GM19467 (cell line): ENCODE data around the gene LIN28A.

Source experiments
- ATAC-seq: cut with Tn5 transposase; IDR thresholded peaks from one replicate; pipeline ENCODE4 v1.9.1; 2021; ENCODE audit warnings: mild to moderate bottlenecking, moderate library complexity; ENCODE audit not compliant: unreplicated experiment

LIN28A gene

DNA sequence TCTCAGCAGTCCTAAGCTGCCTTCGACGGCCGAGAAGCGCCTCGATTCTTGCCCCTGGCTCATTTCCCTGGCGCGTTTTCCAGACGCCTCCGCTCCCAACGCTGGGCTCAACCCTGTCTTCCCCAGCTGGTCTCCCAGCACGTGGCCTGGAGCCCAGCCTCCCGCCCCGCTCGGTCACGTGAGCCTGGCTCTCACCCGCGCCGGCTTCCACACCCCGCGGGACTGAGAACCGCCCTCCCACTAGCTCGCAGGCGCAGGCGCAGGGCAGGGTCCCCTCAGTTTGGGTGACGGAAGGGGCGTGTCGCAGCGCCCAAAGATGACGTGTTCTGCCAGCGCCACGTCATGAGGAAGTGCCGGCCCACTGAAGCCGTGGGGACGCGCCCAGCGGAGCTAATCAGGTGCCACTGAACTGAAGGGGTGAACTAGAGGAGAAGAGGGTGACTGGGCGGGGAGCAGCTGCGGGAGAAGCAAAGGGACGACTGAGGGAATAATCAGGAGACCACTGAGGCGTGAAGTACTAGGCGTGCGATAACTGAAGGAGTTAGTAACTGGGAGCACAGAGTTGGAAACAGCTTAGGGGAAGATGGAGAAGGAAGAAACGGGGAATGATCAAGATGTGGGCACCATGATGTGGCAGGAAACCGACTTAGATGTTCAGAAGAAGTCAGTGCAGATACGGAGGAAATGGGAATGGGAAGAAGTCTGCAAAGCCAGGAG, 21.5 kb downstream of the LIN28A start, which contains the start of gene DHDDS:
DHDDS (plus strand) TSS at position 343 of the 717 bp plus-strand sequence. CDS start 625 bp downstream, outside the sequence.
- ATAC-seq = peak; percentile 95

- no peak for ATAC-seq
Observed at GRCh38 chr1:26432793-26433192, 22.2 kb downstream of the LIN28A start.

DNA sequence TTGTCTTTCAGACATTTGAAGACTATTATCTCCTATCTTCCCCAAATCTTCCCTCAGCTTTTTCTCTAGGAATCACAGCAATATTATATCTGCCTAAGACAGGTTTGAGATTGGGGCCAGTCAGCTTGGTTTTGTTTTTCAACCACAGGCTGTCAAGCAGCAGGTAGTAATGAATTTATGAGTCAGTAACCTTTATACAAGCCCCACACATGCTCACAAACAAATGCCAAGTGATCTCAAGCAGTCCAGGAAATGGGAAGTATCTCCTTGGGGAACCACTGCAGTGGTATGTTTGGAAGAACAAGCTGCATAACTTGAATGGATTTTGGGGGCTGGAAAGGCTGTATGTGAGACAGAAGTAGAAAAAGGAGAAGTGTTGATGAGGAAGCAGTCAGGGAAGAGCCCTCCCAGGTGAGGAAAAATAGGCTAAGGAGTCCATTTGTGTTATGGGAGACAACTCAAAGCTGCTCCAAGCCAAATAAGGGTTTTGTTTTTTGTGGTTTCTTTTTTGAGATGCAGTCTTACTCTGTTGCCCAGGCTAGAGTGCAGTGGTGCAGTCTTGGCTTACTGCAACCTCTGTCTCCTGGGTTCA, 23.6 kb downstream of the LIN28A start:
- no peak for ATAC-seq

- ATAC-seq = no peak
Observed at GRCh38 chr1:26438041-26438440, 27.4 kb downstream of the LIN28A start.

- no peak for ATAC-seq
Observed at GRCh38 chr1:26440259-26440658, 29.6 kb downstream of the LIN28A start.

DNA sequence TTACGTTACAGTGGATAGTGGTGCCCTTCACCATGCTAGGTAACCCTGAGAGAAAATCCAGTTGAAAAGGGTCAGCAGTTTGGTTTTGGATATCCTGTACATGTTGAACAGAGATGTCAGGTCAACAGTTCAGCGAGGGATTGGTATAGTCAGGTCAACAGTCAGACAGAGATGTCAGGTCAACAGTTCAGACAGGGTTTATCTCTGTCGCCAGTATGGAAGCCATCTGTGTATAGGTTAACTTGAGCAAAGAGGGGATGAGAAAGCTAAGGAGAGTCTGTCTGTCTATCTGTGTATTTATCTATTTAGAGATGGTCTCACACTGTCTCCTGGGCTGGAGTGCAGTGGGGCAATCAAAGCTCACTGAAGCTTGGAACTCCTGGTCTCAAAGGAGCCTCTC, 39.3 kb downstream of the LIN28A start:
- ATAC-seq = no peak

- no peak for ATAC-seq
Observed at GRCh38 chr1:26450908-26451307, 40.3 kb downstream of the LIN28A start.

DNA sequence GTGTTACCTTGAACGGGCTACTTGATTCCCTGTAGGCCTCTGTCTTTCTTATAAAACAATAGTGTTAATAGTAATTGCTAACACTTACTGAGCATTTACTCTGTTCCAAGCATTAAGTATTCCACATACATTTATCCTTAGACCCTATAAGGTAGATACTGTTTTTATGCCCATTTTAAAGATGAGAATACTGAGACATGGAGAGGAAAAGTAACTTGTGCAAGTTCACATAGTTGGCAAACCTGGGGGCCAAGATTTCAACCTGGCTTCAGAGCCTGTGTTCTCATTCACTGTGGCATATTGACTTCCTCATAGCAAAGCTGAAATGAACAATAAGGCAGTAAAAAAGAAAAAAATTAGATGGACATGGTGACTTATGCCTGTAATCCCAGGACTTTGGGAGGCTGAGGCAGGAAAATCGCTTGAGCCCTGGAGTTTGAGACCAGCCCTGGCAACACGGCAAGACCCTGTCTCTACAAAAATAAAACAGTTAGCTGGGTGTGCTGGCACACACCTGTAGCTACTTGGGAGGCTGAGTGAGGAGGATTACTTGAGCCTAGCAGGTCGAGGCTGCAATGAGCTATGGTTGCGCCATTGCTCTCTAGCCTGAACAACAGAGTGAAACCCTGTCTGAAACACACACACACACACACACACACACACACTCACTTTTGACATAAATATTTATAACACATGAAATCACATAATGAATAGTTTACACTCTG, 42.0 kb downstream of the LIN28A start:
- no peak for ATAC-seq

DNA sequence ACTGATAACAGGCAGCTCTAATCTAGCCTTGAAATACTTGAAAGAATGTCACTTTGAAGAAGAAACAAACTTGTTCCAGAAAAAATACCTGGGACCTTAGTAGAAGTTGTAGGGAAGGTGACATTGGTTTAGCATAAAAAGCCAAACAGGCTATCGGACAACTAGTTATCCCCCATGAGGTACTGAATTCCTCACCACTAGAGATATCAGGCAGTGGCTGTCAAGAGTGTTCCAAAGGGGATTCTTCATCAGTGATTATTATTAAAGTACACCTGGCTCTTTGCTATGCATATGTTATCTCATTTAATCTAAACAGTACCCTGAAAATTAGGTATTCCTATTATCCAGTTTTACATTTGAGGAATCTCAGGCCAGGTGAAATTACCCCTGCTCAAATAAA, 48.5 kb downstream of the LIN28A start:
- no peak for ATAC-seq

DNA sequence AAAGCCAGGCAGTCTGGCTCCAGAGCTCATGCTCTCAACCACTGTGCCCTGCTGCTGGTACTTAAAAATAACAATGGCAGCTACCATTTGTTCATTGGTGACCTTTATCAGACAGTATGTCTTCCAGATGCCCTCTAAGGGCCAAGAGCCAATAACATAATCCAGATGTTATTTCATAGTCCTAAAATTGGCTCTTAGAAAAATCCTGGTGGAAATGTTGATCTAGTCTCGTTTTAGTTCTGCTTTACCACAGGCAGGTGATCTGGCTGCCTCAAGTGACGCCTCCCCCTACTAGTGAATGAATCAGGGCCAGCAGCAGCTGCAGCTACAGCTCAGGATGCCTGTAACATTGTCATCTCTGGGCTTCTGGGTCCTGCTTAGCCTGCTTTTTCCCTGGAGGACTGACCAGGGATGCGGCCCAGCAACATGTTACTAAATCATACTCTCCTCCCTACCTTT, 49.0 kb downstream of the LIN28A start:
- ATAC-seq = no peak

DNA sequence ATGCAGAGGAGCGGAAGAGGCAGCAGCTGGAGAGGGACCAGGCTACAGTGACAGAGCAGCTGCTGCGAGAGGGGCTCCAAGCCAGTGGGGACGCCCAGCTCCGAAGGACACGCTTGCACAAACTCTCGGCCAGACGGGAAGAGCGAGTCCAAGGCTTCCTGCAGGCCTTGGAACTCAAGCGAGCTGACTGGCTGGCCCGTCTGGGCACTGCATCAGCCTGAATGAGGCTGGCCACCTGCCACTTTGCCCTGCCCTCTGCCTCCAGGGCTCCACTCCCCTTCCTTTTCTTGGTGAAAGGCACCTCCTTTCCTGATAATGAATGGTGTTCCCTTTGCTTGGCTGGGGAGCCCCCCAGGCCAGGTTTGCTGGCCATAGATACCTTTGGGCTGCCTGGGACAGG, 58.3 kb downstream of the LIN28A start:
- no peak for ATAC-seq

DNA sequence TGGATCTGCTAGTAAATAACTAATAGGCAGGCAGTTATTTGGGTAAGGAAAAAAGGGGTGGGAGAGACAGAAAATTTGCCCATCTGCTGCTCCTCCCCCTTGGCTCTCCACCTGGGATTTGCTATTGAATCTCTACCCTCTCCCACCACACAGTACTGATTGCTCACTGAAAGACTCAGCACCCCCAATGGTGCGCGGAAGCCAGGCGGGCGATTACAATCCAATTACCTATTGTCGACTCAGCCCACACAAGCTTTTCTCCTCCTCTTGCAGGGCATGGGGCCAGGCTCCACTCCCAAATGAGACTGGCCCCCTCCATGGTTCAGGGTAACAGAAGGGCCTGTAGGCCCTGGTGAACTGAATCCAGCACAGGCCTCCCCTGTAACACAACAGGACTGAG, 58.9 kb downstream of the LIN28A start:
- no peak for ATAC-seq

DNA sequence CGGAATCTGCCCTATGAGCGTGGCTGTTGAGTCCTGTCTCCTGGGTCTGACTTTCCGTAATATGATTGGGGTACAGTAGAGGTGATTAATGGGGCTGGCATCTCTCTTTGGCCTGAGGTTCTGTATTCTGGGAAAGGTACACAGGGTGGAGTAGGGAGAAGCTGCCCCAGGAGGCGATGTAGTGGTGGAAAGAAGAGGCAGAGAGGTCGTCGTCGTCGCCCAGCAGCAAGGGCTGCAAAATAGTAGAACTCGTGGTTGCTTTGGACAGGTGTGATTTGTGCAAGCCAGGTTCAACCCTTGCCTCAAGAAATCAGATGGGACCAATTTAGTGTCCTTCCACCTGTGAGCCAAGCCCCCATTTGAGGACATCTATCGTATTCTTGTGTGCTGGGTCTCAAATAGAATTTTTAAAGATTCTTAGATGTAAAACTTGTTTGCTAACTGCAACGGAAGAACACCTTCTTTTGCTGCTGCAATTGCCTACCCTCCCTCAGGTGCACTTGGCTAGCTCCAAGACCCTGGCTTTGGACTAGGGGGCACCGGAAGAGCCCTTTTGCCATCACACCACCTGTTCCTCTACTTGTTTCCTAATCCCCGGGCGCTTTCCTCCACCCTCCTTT, 60.4 kb downstream of the LIN28A start:
- ATAC-seq = no peak

DNA sequence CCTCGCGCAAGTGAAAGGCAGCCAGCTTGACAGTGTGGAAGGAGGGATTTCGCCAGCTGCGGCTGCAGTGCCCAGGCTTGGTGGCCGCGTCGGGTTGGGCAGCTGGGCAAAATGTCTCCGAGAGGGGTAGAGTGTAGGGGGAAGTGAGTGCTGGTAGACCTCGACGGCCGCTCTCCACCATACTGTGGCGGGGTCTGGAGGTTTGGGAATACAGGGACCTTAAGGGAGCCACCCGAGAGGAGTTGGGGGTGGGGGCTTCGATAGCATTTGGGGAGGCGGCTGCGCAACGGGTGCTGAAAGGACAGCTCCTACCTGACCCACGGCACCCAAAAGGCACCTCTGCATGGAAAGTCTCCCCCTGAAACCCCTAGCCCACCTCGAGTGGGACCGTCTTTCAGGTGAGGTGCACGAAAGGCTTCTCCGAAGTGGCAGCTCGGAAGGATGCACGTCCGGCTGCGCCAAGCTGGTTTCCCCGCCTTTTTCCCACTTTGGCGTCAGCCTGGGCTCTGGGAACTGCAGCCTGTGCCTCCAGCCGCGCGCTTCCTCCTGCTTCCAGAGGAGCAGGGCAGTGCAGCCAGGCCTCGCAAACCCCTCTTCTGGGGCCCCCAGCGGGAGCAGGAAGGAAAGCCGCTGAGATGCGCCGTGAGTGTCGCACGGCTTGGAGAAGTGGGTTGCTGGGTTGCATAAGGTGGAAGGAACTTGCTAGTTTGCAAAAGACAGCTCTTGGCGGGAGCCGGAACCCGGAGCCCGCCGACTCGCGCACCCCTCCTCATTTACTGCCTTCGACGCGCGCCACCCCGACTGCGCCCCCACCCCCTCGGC, 61.1 kb downstream of the LIN28A start:
- ATAC-seq = peak; percentile 15

DNA sequence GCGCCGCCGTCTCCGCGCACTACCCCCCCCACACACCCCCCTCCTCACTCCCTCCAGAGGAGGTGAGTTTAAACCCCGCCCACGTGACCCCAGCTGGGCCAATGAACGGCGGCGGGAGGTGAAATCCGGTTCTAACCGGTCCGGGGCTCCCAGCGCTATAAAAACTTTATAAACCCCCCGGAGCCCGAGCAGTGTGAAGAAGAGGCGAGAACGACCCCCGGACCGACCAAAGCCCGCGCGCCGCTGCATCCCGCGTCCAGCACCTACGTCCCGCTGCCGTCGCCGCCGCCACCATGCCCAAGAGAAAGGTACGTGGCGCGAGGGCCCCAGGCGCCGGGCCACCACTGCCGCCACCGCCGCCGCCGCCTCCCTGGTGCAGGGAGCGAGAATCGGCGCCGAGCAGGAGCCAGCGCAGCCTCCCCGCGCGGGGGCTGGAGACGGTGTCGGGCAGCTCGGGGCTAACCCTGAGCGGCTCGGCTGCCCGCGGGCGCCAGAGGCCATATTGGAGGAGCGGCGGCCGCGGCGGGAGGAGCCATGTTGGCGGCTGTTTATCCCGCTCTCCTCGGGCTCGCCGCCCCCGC, 61.8 kb downstream of the LIN28A start, which contains the start of gene HMGN2:
HMGN2 (plus strand) TSS at position 121 of the 581 bp plus-strand sequence; CDS start at position 294, 173 bp downstream.
- ATAC-seq = peak; percentile 37

DNA sequence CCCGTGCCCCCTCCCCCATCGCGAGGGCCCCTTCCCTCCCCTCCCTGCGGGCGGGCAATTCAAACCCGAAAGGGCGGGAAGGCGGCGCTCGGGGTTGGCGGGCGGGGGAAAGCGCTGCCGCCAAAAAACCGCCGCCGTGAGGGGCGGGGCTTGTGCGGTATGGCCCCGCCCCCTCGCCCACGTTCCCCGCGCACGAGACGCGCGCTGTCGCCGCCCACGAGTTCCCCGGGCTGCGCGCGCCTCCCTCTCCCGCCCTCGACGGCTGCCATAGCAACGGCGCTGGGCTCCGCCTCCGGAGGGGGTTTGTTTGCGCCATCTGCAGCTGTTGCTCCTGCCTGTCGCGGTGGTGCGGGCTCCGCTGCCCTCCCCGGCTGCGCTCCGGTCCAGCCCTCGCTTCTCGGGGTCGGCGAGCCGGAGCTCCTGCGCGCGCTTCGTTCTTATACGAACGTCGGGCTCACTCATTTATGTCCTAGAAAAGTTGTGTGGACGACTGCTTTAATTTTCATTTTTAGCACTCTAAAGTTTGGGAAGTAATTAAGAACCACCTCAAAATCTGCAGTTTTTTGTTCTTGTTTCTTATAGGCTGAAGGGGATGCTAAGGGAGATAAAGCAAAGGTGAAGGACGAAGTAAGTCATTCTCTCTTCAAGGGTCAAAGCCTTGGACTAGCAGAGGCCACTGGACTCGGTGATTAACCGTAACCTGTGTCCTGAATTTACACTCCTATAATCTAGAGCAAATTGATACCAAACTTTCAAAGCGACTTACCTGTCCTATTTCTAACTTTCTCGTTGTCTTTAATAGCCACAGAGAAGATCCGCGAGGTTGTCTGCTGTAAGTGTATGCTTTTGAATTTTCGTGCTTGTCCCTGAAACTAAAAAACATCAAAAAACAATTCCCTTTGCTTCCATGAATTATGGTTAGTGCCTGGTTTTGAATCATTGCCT, 62.6 kb downstream of the LIN28A start:
- ATAC-seq = peak; percentile 72

- ATAC-seq = no peak
Observed at GRCh38 chr1:26474818-26475217, 64.2 kb downstream of the LIN28A start.

- ATAC-seq = no peak
Observed at GRCh38 chr1:26475989-26476388, 65.4 kb downstream of the LIN28A start.

- ATAC-seq = no peak
Observed at GRCh38 chr1:26476958-26477357, 66.3 kb downstream of the LIN28A start.
